Endothelial cell of umbilical vein (primary cell): ENCODE data around the gene THSD4. TPM values are rescaled to one million over a fixed set of nuclear protein-coding genes. Genes with fewer than 3 reads are reported as not detected.

Experiments used
- BruUV-seq: library from RNA; stranded (reverse); fragments of 400-500 nt; replicated peaks from 2 replicates; lab custom pipeline; 2021; lab: Mats Ljungman, UMichigan
- CTCF ChIA-PET: fragments of 300-600, 350-600 bp; sonication (Branson Sonifier 250); formaldehyde crosslinking; loops from one replicate; lab custom pipeline; 2021; ENCODE audit warnings: antibody characterized with exemption, inconsistent platforms; lab: Charles Lee
- POLR2A ChIA-PET: fragments of 300-600, 350-600 bp; sonication (Branson Sonifier 250); formaldehyde crosslinking; loops from one replicate; lab custom pipeline; 2021; ENCODE audit warnings: antibody characterized with exemption, inconsistent platforms; lab: Charles Lee
- DNase-seq: peaks from one replicate; pipeline ENCODE4 v3.0.0-alpha.2; 2011; ENCODE audit warnings: low read depth, low spot score
- FAIRE-seq: peaks from 2 replicates; lab custom pipeline; 2011; peaks lifted over from hg19 to GRCh38; lab: Jason Lieb, UNC
- H2AFZ ChIP-seq: 2 replicates; pipeline ENCODE4 v1.6.0; 2012; ENCODE audit warnings: low read depth, low read length, control low read depth, inconsistent platforms
- H3K27ac ChIP-seq: 2 replicates; pipeline ENCODE4 v1.5.1; 2011; ENCODE audit warnings: low read depth, mild to moderate bottlenecking, control low read depth, low read length, moderate library complexity; ENCODE audit not compliant: insufficient read depth
- H3K27me3 ChIP-seq, 2 experiments: 2 replicates each; pipeline versions ENCODE4 v1.6.0 to v1.6.1; 2011; ENCODE audit warnings: low read length in 2 of 2, mixed read lengths in 1 of 2; ENCODE audit not compliant: control insufficient read depth in 2 of 2, insufficient read depth in 2 of 2
- H3K36me3 ChIP-seq, 2 experiments: 2 replicates in 1 of 2; 3 replicates in 1 of 2; pipeline ENCODE4 v1.5.1; 2011; ENCODE audit warnings: low read length in 2 of 2, mild to moderate bottlenecking in 1 of 2, moderate library complexity in 1 of 2; ENCODE audit not compliant: control insufficient read depth in 2 of 2, insufficient read depth in 2 of 2; ENCODE audit errors: extremely low read depth in 1 of 2
- H3K4me1 ChIP-seq: 3 replicates; pipeline ENCODE4 v1.5.1; 2011; ENCODE audit warnings: mild to moderate bottlenecking, low read length; ENCODE audit not compliant: control insufficient read depth, insufficient read depth; ENCODE audit errors: extremely low read depth
- H3K4me2 ChIP-seq: 2 replicates; pipeline ENCODE4 v1.6.1; 2011; ENCODE audit warnings: low read length, control low read depth, mixed read lengths; ENCODE audit not compliant: insufficient read depth
- H3K4me3 ChIP-seq, 3 experiments: fragments of 200-600 bp in 1 of 3; sonication (generic), shearing (Covaris generic) in 1 of 3; replicated peaks in 1 of 3; 2 replicates each; pipeline ENCODE4 v1.5.1; 2011 to 2016; ENCODE audit warnings: control low read depth in 3 of 3, low read length in 3 of 3, mild to moderate bottlenecking in 2 of 3, inconsistent platforms in 1 of 3, low read depth in 1 of 3, moderate library complexity in 1 of 3; ENCODE audit not compliant: insufficient read depth in 1 of 3
- H3K79me2 ChIP-seq: 2 replicates; pipeline ENCODE4 v1.6.0; 2012; ENCODE audit warnings: low read length, inconsistent platforms; ENCODE audit not compliant: control insufficient read depth, insufficient read depth
- H3K9ac ChIP-seq: replicated peaks from 2 replicates; pipeline ENCODE3; 2011; ENCODE audit warnings: low read length, control low read depth; ENCODE audit not compliant: insufficient read depth; ENCODE audit errors: extremely low read depth
- H3K9me1 ChIP-seq: replicated peaks from 3 replicates; pipeline ENCODE4 v1.6.0; 2011; ENCODE audit warnings: mild to moderate bottlenecking, low read length; ENCODE audit not compliant: control insufficient read depth, insufficient read depth; ENCODE audit errors: extremely low read depth
- H3K9me3 ChIP-seq: replicated peaks from 2 replicates; pipeline ENCODE4 v1.5.1; 2012; ENCODE audit warnings: low read length, inconsistent platforms; ENCODE audit not compliant: control insufficient read depth, insufficient read depth
- H4K20me1 ChIP-seq: replicated peaks from 2 replicates; pipeline ENCODE3; 2011; ENCODE audit warnings: mild to moderate bottlenecking, low read length; ENCODE audit not compliant: control insufficient read depth, insufficient read depth; ENCODE audit errors: extremely low read depth
- GATA2 ChIP-seq: IDR thresholded peaks from 2 replicates; pipeline ENCODE4 v1.7.0; 2011; ENCODE audit warnings: low read depth, mild to moderate bottlenecking, moderate library complexity, mixed read lengths, low read length; ENCODE audit not compliant: insufficient read length, insufficient read depth
- JUN ChIP-seq: IDR thresholded peaks from 2 replicates; pipeline ENCODE4 v1.6.1; 2011; ENCODE audit warnings: borderline replicate concordance, low read depth; ENCODE audit not compliant: insufficient read length, insufficient read depth
- MAX ChIP-seq: IDR thresholded peaks from 2 replicates; pipeline ENCODE4 v1.6.1; 2011; ENCODE audit not compliant: insufficient read depth, insufficient read length
- POLR2A ChIP-seq: IDR thresholded peaks from 2 replicates; pipeline ENCODE4 v1.6.1; 2012; ENCODE audit warnings: low read depth, mild to moderate bottlenecking, control low read depth, low read length
- dilution Hi-C: fragments of 300-500 bp; cut with MboI; formaldehyde crosslinking; loops from one replicate; pipeline ENCODE4 v1.15.0; 2019; ENCODE audit warnings: low sequenced_read_pairs; ENCODE audit not compliant: extremely low pct_ligation_motif_present
- intact Hi-C: fragments of 100-400 bp; cut with micrococcal nuclease; formaldehyde crosslinking; loops from one replicate; pipeline ENCODE4 v1.10.0; 2022
- polyA plus RNA-seq, 4 experiments: library from polyadenylated mRNA; depleted of rRNA in 3 of 4; stranded (reverse) in 3 of 4; unstranded in 1 of 4; fragments of >200 nt; gene quantifications; 2 replicates each; pipeline versions ENCODE4 v1.2.1 to v1.2.3, GENCODE V29; 2011 to 2012; ENCODE audit warnings: missing spikeins in 1 of 4
- total RNA-seq: library from RNA; stranded (reverse); gene quantifications from 2 replicates; pipeline ENCODE4 v1.2.3, GENCODE V29; 2021

Gene THSD4
- total and polyA plus RNA-seq, 2 donors (not counting 3 experiments of a cell fraction or from before 2014, with no cell fraction given) = 9.9 to 25.4 TPM

- no peaks in the 10 kb centered on the region for H4K20me1 ChIP-seq
- dilution Hi-C loops (no loop called here), intact Hi-C loops (loop anchor here (5.0 kb wide), 2 partner anchors 123 to 148 kb away; no protein-coding TSS in a partner anchor)
- no peak overlapping the region for H2AFZ ChIP-seq
- H3K27ac ChIP-seq = peak overlapping the region; percentile 6
- no peaks in the 10 kb centered on the region for H3K27me3 ChIP-seq
- peak; percentile 39 for TF ChIP-seq GATA2
- no peak for TF ChIP-seq POLR2A
- peak; percentile 29 for DNase-seq
- H3K79me2 ChIP-seq = no peaks in the 10 kb centered on the region
- FAIRE-seq = peak; percentile 62
- no peaks in the 10 kb centered on the region for H3K36me3 ChIP-seq
- no peaks in the 10 kb centered on the region for H3K9me1 ChIP-seq
- no TSS peak for BruUV-seq
- ChIA-PET POLR2A (interaction anchor here (0.6 kb wide), 1 partner anchor 156 kb away, joined by 5 read pairs; no protein-coding TSS in a partner anchor), CTCF (no interaction called here)
- no peak overlapping the region for H3K9ac ChIP-seq
- H3K4me2 ChIP-seq = no peak overlapping the region
- no peaks in the 10 kb centered on the region for H3K9me3 ChIP-seq
- H3K4me3 ChIP-seq = no peak overlapping the region
- peaks cover 41% of the 10 kb centered on the region for H3K4me1 ChIP-seq
Observed at GRCh38 chr15:71129669-71130068, 14.4 kb downstream of the THSD4 start.

- DNase-seq (peak; percentile 35), FAIRE-seq (no peak)
- CTCF ChIA-PET = interaction anchor here (1.0 kb wide), 1 partner anchor 10 kb away, joined by 4 read pairs; no protein-coding TSS in a partner anchor
- Histone ChIP-seq H3K79me2 (no peaks in the 10 kb centered on the region), H3K27me3 (no peaks in the 10 kb centered on the region), H3K9me3 (no peaks in the 10 kb centered on the region), H2AFZ (no peak overlapping the region), H3K9ac (peak overlapping the region; percentile 6), H3K36me3 (no peaks in the 10 kb centered on the region), H3K4me1 (peaks cover 50% of the 10 kb centered on the region), H3K27ac (peak overlapping the region; percentile 69), H4K20me1 (no peaks in the 10 kb centered on the region), H3K4me3 (no peak overlapping the region), H3K4me2 (peak overlapping the region; percentile 18), H3K9me1 (no peaks in the 10 kb centered on the region)
- TF ChIP-seq MAX (no peak), JUN (peak; percentile 58), GATA2 (peak; percentile 69)
- BruUV-seq = no TSS peak
- POLR2A ChIA-PET = no interaction called here
- intact Hi-C loops = loop anchor here (1.0 to 5.0 kb wide), 2 partner anchors 146 to 164 kb away; no protein-coding TSS in a partner anchor
- dilution Hi-C loops = no loop called here
Observed at GRCh38 chr15:71131601-71132362, 16.5 kb downstream of the THSD4 start.
